ENCODE results near the gene HPS1.

Gene HPS1

GRCh38 chr10:98400482-98400881, 46.3 kb downstream of the HPS1 start:
- H3K4me3 ChIP-seq (ENCODE audit: low read length), result no peak overlapping the region
- no peaks in the 10 kb centered on the region for H3K79me2 ChIP-seq (ENCODE audit: control insufficient read depth, low read length)
- no peak overlapping the region for H3K4me2 ChIP-seq (ENCODE audit: low read length)
- no peaks in the 10 kb centered on the region for H3K36me3 ChIP-seq (ENCODE audit: control insufficient read depth, low read length)
- no peaks in the 10 kb centered on the region for H3K4me1 ChIP-seq (ENCODE audit: control insufficient read depth, low read length)
- no peaks in the 10 kb centered on the region for H4K20me1 ChIP-seq (ENCODE audit: control insufficient read depth, insufficient read depth, low read depth, low read length)
- H3K9me3 ChIP-seq (ENCODE audit: control insufficient read depth, insufficient read depth, low read length), result no peaks in the 10 kb centered on the region
- no peaks in the 10 kb centered on the region for H3K9me2 ChIP-seq (replicated peaks; ENCODE audit: control insufficient read depth, low read length)
- H3F3A ChIP-seq (ENCODE audit: control insufficient read depth, insufficient read depth), result no peaks in the 10 kb centered on the region
- H3K27me3 ChIP-seq (ENCODE audit: control insufficient read depth, low read length), result peaks cover 6% of the 10 kb centered on the region; the same call in 1 of the 2 replicates
- no peak overlapping the region for H3K27ac ChIP-seq (ENCODE audit: low read depth, low read length)
- TF ChIP-seq EZH2phosphoT487 (IDR thresholded peaks at IDR 0.05; ENCODE audit: borderline replicate concordance, low read length) (no peak), CTCF (IDR thresholded peaks at IDR 0.05; ENCODE audit: low read depth, low read length, poor library complexity, severe bottlenecking) (no peak)

- Histone ChIP-seq H3K9me2 (replicated peaks; ENCODE audit: control insufficient read depth, low read length) (no peaks in the 10 kb centered on the region), H3K79me2 (ENCODE audit: control insufficient read depth, low read length) (no peaks in the 10 kb centered on the region), H3F3A (ENCODE audit: control insufficient read depth, insufficient read depth) (no peaks in the 10 kb centered on the region), H3K9me3 (ENCODE audit: control insufficient read depth, insufficient read depth, low read length) (no peaks in the 10 kb centered on the region), H3K27me3 (ENCODE audit: control insufficient read depth, low read length) (peaks cover 6% of the 10 kb centered on the region; the same call in 1 of the 2 replicates), H3K4me2 (ENCODE audit: low read length) (no peak overlapping the region), H3K27ac (ENCODE audit: low read depth, low read length) (no peak overlapping the region), H3K4me3 (ENCODE audit: low read length) (no peak overlapping the region), H4K20me1 (ENCODE audit: control insufficient read depth, insufficient read depth, low read depth, low read length) (no peaks in the 10 kb centered on the region), H3K4me1 (ENCODE audit: control insufficient read depth, low read length) (no peaks in the 10 kb centered on the region), H3K36me3 (ENCODE audit: control insufficient read depth, low read length) (no peaks in the 10 kb centered on the region)
- TF ChIP-seq EZH2phosphoT487 (IDR thresholded peaks at IDR 0.05; ENCODE audit: borderline replicate concordance, low read length) (no peak), CTCF (IDR thresholded peaks at IDR 0.05; ENCODE audit: low read depth, low read length, poor library complexity, severe bottlenecking) (no peak)
Observed at GRCh38 chr10:98399784-98400183, 47.0 kb downstream of the HPS1 start.

GRCh38 chr10:98397089-98397600, 49.6 kb downstream of the HPS1 start:
- H3K79me2 ChIP-seq (ENCODE audit: control insufficient read depth, low read length), result no peaks in the 10 kb centered on the region
- H3K36me3 ChIP-seq (ENCODE audit: control insufficient read depth, low read length), result no peaks in the 10 kb centered on the region
- no peak overlapping the region for H3K4me3 ChIP-seq (ENCODE audit: low read length)
- no peak overlapping the region for H3K4me2 ChIP-seq (ENCODE audit: low read length)
- TF ChIP-seq EZH2phosphoT487 (IDR thresholded peaks at IDR 0.05; ENCODE audit: borderline replicate concordance, low read length) (no peak), CTCF (IDR thresholded peaks at IDR 0.05; ENCODE audit: low read depth, low read length, poor library complexity, severe bottlenecking) (no peak)
- no peaks in the 10 kb centered on the region for H3K4me1 ChIP-seq (ENCODE audit: control insufficient read depth, low read length)
- no peaks in the 10 kb centered on the region; the same call in 1 of the 2 replicates for H4K20me1 ChIP-seq (ENCODE audit: control insufficient read depth, insufficient read depth, low read depth, low read length)
- no peaks in the 10 kb centered on the region for H3K9me2 ChIP-seq (replicated peaks; ENCODE audit: control insufficient read depth, low read length)
- H3K27ac ChIP-seq (ENCODE audit: low read depth, low read length), result no peak overlapping the region
- H3F3A ChIP-seq (ENCODE audit: control insufficient read depth, insufficient read depth), result no peaks in the 10 kb centered on the region
- H3K9me3 ChIP-seq (ENCODE audit: control insufficient read depth, insufficient read depth, low read length), result no peaks in the 10 kb centered on the region
- peaks cover 9% of the 10 kb centered on the region for H3K27me3 ChIP-seq (ENCODE audit: control insufficient read depth, low read length)

Data from DOHH2 (cell line).